ENCODE data around the gene AHCYL1.

DNA sequence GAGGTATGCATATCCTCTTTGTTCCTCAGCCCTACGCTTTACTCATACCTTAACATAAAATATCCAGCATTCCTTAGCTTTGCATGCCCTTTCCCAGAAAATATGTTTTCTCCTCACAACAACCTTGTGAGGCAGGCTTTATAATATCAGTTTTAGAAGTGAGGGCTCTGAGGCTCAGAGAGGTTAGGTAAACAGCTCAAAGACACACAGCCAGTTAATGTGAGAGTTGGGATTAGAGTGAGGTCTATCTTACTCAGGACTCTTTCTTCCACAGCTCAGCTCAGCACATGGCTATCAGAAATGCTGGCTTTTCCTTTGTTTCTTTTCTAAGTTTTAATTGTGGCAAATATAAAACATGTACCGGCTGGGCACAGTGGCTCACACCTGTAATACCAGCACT lies 46.0 kb upstream of the AHCYL1 start:
- TF ChIP-seq GATA3 (IDR thresholded peaks at IDR 0.05; ENCODE audit: low read depth, low read length) (no peak), GATA2 (IDR thresholded peaks at IDR 0.05; ENCODE audit: low read depth, low read length) (no peak)
